Astrocyte (in vitro differentiated cells and primary cell): Measurements from ENCODE around the gene PARVB. TPM values are rescaled to one million over a fixed set of nuclear protein-coding genes. Genes with fewer than 3 reads are reported as not detected.

Experiments
- DNase-seq: peaks from one replicate; pipeline ENCODE4 v3.0.0-alpha.2; 2010; ENCODE audit warnings: low read depth
- FAIRE-seq: peaks from 2 replicates; lab custom pipeline; 2011; peaks lifted over from hg19 to GRCh38; lab: Jason Lieb, UNC
- H2AFZ ChIP-seq: 2 replicates; pipeline ENCODE4 v1.6.0; 2012; ENCODE audit warnings: low read depth, low read length, inconsistent platforms
- H3K27ac ChIP-seq: 2 replicates; pipeline ENCODE4 v1.5.1; 2011; ENCODE audit warnings: low read depth, low read length, inconsistent platforms
- H3K27me3 ChIP-seq: 2 replicates; pipeline ENCODE4 v1.6.0; 2011; ENCODE audit warnings: low read length, inconsistent platforms; ENCODE audit not compliant: insufficient read depth
- H3K36me3 ChIP-seq: 2 replicates; pipeline ENCODE4 v1.5.1; 2011; ENCODE audit warnings: low read length, inconsistent platforms; ENCODE audit not compliant: insufficient read depth
- H3K4me1 ChIP-seq: 2 replicates; pipeline ENCODE4 v1.5.1; 2011; ENCODE audit warnings: low read length, inconsistent platforms; ENCODE audit not compliant: insufficient read depth
- H3K4me2 ChIP-seq: 2 replicates; pipeline ENCODE4 v1.6.0; 2012; ENCODE audit warnings: low read length, inconsistent platforms
- H3K4me3 ChIP-seq: 2 replicates; pipeline ENCODE4 v1.5.1; 2011; ENCODE audit warnings: low read depth, mild to moderate bottlenecking, low read length, inconsistent platforms; ENCODE audit not compliant: insufficient read depth
- H3K79me2 ChIP-seq: 2 replicates; pipeline ENCODE4 v1.6.0; 2012; ENCODE audit warnings: mild to moderate bottlenecking, low read length, inconsistent platforms; ENCODE audit not compliant: insufficient read depth
- H3K9ac ChIP-seq: 2 replicates; pipeline ENCODE4 v1.6.0; 2012; ENCODE audit warnings: mild to moderate bottlenecking, low read length, inconsistent platforms
- H3K9me3 ChIP-seq: 2 replicates; pipeline ENCODE4 v1.5.1; 2012; ENCODE audit warnings: low read depth, mild to moderate bottlenecking, low read length, inconsistent platforms; ENCODE audit not compliant: insufficient read depth
- H4K20me1 ChIP-seq: 2 replicates; pipeline ENCODE4 v1.6.0; 2012; ENCODE audit warnings: low read length, inconsistent platforms; ENCODE audit not compliant: insufficient read depth
- H3K27ac Mint-ChIP-seq: one replicate; pipeline ENCODE4 v1.8.0; 2021; ENCODE audit warnings: mild to moderate bottlenecking, mixed read lengths; ENCODE audit not compliant: unreplicated experiment
- H3K27me3 Mint-ChIP-seq: one replicate; pipeline ENCODE4 v1.8.0; 2021; ENCODE audit warnings: low read depth, mixed read lengths; ENCODE audit not compliant: unreplicated experiment
- H3K36me3 Mint-ChIP-seq: one replicate; pipeline ENCODE4 v1.8.0; 2021; ENCODE audit warnings: low read depth, mixed read lengths; ENCODE audit not compliant: unreplicated experiment
- H3K4me1 Mint-ChIP-seq: one replicate; pipeline ENCODE4 v1.8.0; 2021; ENCODE audit warnings: low read depth, mixed read lengths; ENCODE audit not compliant: unreplicated experiment
- H3K4me3 Mint-ChIP-seq: one replicate; pipeline ENCODE4 v1.8.0; 2021; ENCODE audit warnings: mild to moderate bottlenecking, moderate library complexity, mixed read lengths; ENCODE audit not compliant: unreplicated experiment
- H3K9me3 Mint-ChIP-seq: one replicate; pipeline ENCODE4 v1.8.0; 2021; ENCODE audit warnings: mild to moderate bottlenecking, mixed read lengths; ENCODE audit not compliant: unreplicated experiment
- CTCF ChIP-seq: IDR thresholded peaks from 2 replicates; pipeline ENCODE4 v1.5.1; 2011; ENCODE audit warnings: low read depth, mild to moderate bottlenecking, inconsistent platforms, low read length, moderate library complexity; ENCODE audit not compliant: insufficient read depth
- EZH2 ChIP-seq: IDR thresholded peaks from 2 replicates; pipeline ENCODE4 v1.6.1; 2012; ENCODE audit warnings: mild to moderate bottlenecking, low read length, inconsistent platforms; ENCODE audit not compliant: insufficient read depth
- total RNA-seq: library from RNA; stranded (reverse); gene quantifications from 2 replicates; pipeline ENCODE4 v1.2.1, GENCODE V29; 2021

PARVB gene
- total RNA-seq, 1 donor from 2014 or later, result 22.0 TPM

DNA sequence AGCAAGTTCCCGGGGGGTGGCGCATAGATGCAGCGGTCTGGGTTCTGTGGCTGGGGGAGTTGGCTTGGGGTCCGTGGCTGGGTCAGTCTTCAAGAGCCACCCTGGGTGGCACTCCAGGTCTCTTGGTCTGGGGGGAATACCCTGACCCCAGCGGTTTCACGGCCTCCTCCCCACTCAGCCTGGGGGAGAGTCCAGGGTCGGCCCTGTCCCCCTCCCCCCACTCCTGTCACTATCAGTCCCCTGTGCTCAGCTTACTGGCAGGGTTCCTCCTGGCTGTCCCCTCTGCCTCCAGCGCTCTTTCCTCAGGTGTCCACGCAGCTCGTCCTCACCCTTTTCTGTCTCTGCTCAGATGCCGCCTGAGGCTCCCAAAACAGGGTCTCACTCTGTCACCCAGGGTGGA lies 88.1 kb downstream of the PARVB start:
- Mint-ChIP-seq H3K27me3 (peaks cover 7% of the 10 kb centered on the region), H3K4me3 (no peak overlapping the region)

GRCh38 chr22:44116331-44116730 lies 92.2 kb downstream of the PARVB start:
- Histone ChIP-seq H3K36me3 (no peaks in the 10 kb centered on the region), H4K20me1 (peaks cover 3% of the 10 kb centered on the region), H3K4me1 (no peaks in the 10 kb centered on the region), H3K9me3 (no peaks in the 10 kb centered on the region), H3K9ac (no peak overlapping the region), H3K4me3 (no peak overlapping the region), H3K4me2 (no peak overlapping the region), H3K27me3 (no peaks in the 10 kb centered on the region), H3K79me2 (no peaks in the 10 kb centered on the region), H3K27ac (no peak overlapping the region), H2AFZ (no peak overlapping the region)
- DNase-seq, result no peak
- no peaks in the 10 kb centered on the region for H3K4me1 Mint-ChIP-seq
- TF ChIP-seq EZH2, result no peak
- peaks cover 2% of the 10 kb centered on the region for H3K9me3 Mint-ChIP-seq
- H3K27me3 Mint-ChIP-seq, result peaks cover 17% of the 10 kb centered on the region
- peaks cover 6% of the 10 kb centered on the region for H3K36me3 Mint-ChIP-seq
- H3K27ac Mint-ChIP-seq, result no peak overlapping the region
- FAIRE-seq, result no peak
- H3K4me3 Mint-ChIP-seq, result no peak overlapping the region

More for the DNA sequence above, 88.1 kb downstream of the PARVB start:
- Mint-ChIP-seq H3K9me3 (peaks cover 4% of the 10 kb centered on the region), H3K27ac (no peak overlapping the region), H3K36me3 (no peaks in the 10 kb centered on the region), H3K4me1 (no peaks in the 10 kb centered on the region)
- Histone ChIP-seq H3K9ac (no peak overlapping the region), H3K36me3 (no peaks in the 10 kb centered on the region), H3K79me2 (no peaks in the 10 kb centered on the region), H4K20me1 (peaks cover 3% of the 10 kb centered on the region), H3K27me3 (no peaks in the 10 kb centered on the region), H3K4me2 (no peak overlapping the region), H3K27ac (no peak overlapping the region), H3K9me3 (no peaks in the 10 kb centered on the region), H3K4me3 (no peak overlapping the region), H2AFZ (no peak overlapping the region), H3K4me1 (no peaks in the 10 kb centered on the region)
- TF ChIP-seq EZH2 (no peak), CTCF (no peak)
- FAIRE-seq, result no peak
- DNase-seq, result no peak

- Mint-ChIP-seq H3K9me3 (peaks cover 2% of the 10 kb centered on the region), H3K27me3 (peaks cover 17% of the 10 kb centered on the region), H3K27ac (no peak overlapping the region), H3K36me3 (peaks cover 6% of the 10 kb centered on the region), H3K4me3 (no peak overlapping the region), H3K4me1 (no peaks in the 10 kb centered on the region)
- Histone ChIP-seq H3K27ac (no peak overlapping the region), H3K4me3 (no peak overlapping the region), H2AFZ (no peak overlapping the region), H3K4me1 (no peaks in the 10 kb centered on the region), H3K9me3 (no peaks in the 10 kb centered on the region), H3K4me2 (no peak overlapping the region), H3K36me3 (no peaks in the 10 kb centered on the region), H3K27me3 (no peaks in the 10 kb centered on the region), H4K20me1 (no peaks in the 10 kb centered on the region), H3K79me2 (no peaks in the 10 kb centered on the region), H3K9ac (no peak overlapping the region)
- no peak for FAIRE-seq
- DNase-seq, result no peak
- TF ChIP-seq EZH2 (no peak), CTCF (no peak)
Measured at GRCh38 chr22:44116755-44117684, 92.9 kb downstream of the PARVB start.
